Fibroblast of pulmonary artery (primary cell): ENCODE measurements around the gene NTRK2.

Source experiments
- DNase-seq: peaks from one replicate; pipeline ENCODE4 v3.0.0-alpha.2; 2010; ENCODE audit warnings: low read depth
- H3K4me3 ChIP-seq: replicated peaks from 2 replicates; pipeline ENCODE4 v1.5.1; 2011; ENCODE audit warnings: low read depth, mild to moderate bottlenecking, control low read depth, low read length, moderate library complexity
- TF ChIP-seq, protein P1 (sequence below): IDR thresholded peaks from 2 replicates; pipeline ENCODE4 v1.5.1; 2011; ENCODE audit warnings: mild to moderate bottlenecking, control low read depth, low read length, inconsistent platforms; ENCODE audit errors: missing control alignments

The NTRK2 gene

DNA sequence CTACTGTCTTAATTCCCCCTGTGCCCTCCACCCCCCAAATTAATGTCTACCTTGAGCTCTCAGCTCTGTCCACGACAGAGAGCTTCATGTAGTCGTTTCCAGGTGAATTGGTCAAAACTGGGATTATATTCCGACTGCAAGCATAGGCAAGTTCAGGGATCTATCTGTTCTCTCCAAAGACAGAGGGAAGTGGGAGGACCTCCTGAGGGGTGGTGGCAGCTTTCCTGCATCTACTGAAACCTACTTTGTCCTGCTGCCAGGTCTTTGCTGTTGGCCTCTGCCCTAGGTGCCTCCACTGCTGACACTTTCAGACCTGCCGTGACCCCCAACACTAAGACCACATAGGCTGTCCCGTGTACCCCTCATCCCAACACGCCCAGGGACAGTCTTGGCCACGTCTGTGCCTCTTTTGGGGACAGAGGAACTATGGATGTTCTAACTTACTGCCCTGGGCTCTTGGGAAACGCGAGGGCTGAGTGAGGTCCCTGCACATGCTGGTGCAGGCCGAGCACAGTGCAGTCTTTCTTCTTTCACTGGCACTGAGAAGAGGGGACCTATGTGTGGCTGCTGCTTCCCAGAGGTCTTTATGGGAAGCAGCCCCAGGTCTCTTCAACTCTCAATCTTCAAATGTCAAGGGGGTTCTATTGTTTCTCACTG is 125.6 kb downstream of the NTRK2 start:
- no peak for DNase-seq
- H3K4me3 ChIP-seq = no peak overlapping the region
- TF ChIP-seq, protein P1, sequence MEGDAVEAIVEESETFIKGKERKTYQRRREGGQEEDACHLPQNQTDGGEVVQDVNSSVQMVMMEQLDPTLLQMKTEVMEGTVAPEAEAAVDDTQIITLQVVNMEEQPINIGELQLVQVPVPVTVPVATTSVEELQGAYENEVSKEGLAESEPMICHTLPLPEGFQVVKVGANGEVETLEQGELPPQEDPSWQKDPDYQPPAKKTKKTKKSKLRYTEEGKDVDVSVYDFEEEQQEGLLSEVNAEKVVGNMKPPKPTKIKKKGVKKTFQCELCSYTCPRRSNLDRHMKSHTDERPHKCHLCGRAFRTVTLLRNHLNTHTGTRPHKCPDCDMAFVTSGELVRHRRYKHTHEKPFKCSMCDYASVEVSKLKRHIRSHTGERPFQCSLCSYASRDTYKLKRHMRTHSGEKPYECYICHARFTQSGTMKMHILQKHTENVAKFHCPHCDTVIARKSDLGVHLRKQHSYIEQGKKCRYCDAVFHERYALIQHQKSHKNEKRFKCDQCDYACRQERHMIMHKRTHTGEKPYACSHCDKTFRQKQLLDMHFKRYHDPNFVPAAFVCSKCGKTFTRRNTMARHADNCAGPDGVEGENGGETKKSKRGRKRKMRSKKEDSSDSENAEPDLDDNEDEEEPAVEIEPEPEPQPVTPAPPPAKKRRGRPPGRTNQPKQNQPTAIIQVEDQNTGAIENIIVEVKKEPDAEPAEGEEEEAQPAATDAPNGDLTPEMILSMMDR = no peak

DNA sequence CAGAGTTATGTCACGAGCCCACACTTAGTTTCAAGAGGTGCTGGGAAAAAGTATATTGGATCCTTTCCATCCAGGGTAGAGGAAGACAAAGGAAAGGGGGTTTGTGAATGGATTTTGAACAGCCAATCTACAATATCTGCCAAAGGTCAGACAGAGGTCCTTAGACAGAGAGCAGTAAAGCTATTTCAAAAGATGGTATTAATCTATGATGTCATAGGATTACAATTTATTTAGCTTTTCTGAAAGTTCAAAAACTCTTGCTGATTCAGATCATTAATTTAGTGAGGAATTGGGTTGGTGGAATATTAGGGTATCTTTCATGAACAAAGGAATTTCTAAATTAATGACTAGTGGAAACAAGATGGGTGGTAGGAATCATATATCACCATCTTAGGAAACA is 126.9 kb downstream of the NTRK2 start:
- TF ChIP-seq, protein P1 = no peak
- H3K4me3 ChIP-seq = no peak overlapping the region
- DNase-seq = no peak

DNA sequence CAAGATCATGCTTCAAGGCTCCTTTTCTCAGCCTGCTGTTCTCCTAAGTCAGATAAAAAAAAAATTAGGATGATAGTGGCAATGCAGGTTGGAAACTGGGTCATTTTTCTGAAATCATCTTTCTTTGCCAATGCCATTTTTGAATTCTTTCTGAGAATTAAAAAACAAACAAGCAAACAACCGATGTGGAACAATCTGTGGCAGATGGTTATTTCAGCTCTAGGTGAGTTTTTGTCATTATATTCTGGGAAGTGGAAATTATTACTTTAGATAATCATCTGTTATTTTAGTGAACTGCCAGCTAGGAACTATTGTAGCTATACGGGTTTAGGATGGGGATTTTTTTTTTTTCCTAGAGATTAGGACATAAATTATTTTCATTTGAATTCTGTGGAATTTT is 129.7 kb downstream of the NTRK2 start:
- no peak overlapping the region for H3K4me3 ChIP-seq
- TF ChIP-seq, protein P1 = no peak
- DNase-seq = no peak

DNA sequence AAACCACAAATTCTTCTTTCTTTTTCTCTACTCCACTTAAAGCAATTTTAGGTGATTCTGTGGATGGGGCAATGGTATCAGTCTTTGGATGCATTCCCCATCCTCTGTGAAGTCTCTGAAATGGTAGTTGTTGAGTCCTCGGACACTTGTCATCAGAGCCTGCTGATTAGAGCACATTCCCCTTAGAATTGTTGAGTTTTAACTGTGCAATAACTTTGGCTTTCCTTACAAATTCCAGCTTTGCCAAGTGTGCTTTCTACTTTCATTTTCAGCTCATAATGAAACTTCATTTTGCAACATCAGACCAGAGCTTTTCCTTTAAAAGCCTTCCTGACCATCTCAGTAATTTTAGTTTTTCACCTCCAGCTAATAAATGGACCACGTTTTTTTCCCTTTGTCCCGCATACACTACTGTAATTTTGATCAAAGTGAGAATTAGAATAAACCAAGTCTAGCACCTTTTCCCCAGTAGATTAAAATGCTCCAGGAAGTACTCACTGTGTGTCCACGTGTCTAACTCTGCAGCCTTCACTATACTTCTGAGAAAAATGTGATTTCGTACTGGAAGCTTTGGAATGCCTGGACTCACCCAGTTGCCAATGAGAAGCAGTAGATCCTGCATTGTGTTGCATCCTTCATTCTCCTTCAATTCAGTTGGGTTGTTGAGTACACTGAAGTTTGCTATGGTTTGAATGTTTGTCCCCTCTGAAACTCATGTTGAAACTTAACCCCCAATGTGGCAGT is 135.6 kb downstream of the NTRK2 start:
- no peak overlapping the region for H3K4me3 ChIP-seq
- no peak for DNase-seq
- TF ChIP-seq, protein P1 = no peak

DNA sequence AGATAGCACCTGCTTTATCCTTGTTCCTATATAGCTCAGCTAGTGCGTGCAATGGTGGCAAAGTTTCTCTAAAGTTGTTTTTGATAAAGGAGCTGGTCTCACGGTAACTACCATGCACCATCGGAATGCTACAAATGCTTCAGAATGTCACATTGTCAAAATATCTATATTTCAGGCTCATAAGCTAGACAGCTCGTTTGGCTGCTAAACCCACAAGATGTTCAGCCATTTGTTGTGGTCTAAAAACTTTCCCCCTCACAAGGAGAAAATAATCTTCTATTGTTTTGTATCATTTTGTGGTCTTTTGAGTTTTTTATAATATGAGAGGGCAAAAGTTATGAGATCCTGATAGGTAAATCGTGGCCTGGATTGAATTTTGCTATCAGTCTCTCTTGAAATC is 137.9 kb downstream of the NTRK2 start:
- DNase-seq = no peak
- TF ChIP-seq, protein P1 = no peak
- no peak overlapping the region for H3K4me3 ChIP-seq

DNA sequence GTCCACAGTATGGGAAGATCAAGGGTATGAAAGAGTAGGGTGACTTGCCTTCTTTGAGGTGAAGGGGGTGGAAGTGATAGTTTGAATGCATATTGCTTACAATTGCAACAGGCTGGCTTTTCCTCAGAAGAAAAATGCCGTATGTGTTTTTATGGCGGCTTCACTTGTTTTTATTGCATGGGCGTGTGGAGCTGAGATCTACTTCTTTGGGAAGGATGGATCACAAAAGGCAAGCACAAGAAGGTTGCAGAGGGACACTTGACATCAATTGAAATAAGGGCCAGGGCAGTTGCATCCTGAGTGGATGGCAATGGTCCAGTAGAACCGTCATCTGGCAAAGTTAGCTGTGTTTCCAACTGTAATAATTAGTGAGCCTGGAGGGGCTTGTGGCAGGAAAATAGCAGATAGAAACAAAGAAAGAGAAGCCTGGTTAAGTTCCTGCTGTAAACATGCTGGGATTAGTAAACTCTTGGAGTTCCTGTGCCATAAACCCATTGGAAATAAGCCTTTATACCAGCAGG is 138.4 kb downstream of the NTRK2 start:
- H3K4me3 ChIP-seq = no peak overlapping the region
- DNase-seq = no peak
- TF ChIP-seq, protein P1 = no peak
